Measurements from ENCODE around the gene OTUB2. TPM values are rescaled to one million over a fixed set of nuclear protein-coding genes. Genes with fewer than 3 reads are reported as not detected.
A peak's percentile ranks its signal among the peaks of the same experiment; 100 is the strongest.

Gene OTUB2
- total and polyA plus RNA-seq, 7 experiments from 2014 or later = 0.11 to 2.5 (median 0.59) TPM; not detected in 1

GRCh38 chr14:94075008-94075407 is 48.9 kb downstream of the OTUB2 start:
- H3K27me3 Mint-ChIP-seq = no peaks in the 10 kb centered on the region
- Histone ChIP-seq H3K27ac (ENCODE audit: low read depth, low read length) (no peak overlapping the region), H3K4me3 (ENCODE audit: low read length) (no peak overlapping the region), H3K36me3 (ENCODE audit: control insufficient read depth in 2 of 3, insufficient read depth in 3 of 3, low read length in 3 of 3) (peaks cover 10 to 24% (median 17%) of the 10 kb centered on the region in 3 experiments), H3K27me3 (ENCODE audit: control insufficient read depth in 2 of 2, insufficient read depth in 2 of 2, low read length in 2 of 2) (no peaks in the 10 kb centered on the region), H3K4me1 (ENCODE audit: control insufficient read depth in 2 of 2, insufficient read depth in 2 of 2, low read length in 2 of 2) (peaks cover 27 to 44% of the 10 kb centered on the region in 2 donors), H3K9me3 (ENCODE audit: control insufficient read depth in 2 of 3, low read length in 3 of 3) (peaks cover 3 to 5% (median 4%) of the 10 kb centered on the region in 3 experiments)
- POLR2A ChIA-PET = no interaction called here
- DNase-seq (no peak), ATAC-seq (no peak)
- peaks cover 48 to 85% (median 77%) of the 10 kb centered on the region in 7 donors for H3K4me1 Mint-ChIP-seq
- H3K9me3 Mint-ChIP-seq = peaks cover 0 to 51% (median 27%) of the 10 kb centered on the region in 11 donors
- H3K36me3 Mint-ChIP-seq = peaks cover 39 to 77% (median 71%) of the 10 kb centered on the region in 5 donors
- H3K27ac Mint-ChIP-seq = no peak overlapping the region
- intact Hi-C loops (cut with micrococcal nuclease) = no loop called here
- peak overlapping the region in 8 of 10 donors; percentile 63 to 99 (median 85) for H3K4me3 Mint-ChIP-seq
- CTCF ChIA-PET = no interaction called here

GRCh38 chr14:94077111-94077821 is 51.1 kb downstream of the OTUB2 start:
- Mint-ChIP-seq H3K9me3 (peaks cover 0 to 32% (median 15%) of the 10 kb centered on the region in 11 donors), H3K4me1 (peaks cover 40 to 78% (median 70%) of the 10 kb centered on the region in 7 donors), H3K27me3 (no peaks in the 10 kb centered on the region), H3K27ac (peak overlapping the region in 4 of 9 donors; percentile 9 to 43 (median 30)), H3K36me3 (peaks cover 27 to 61% (median 53%) of the 10 kb centered on the region in 5 donors), H3K4me3 (peak overlapping the region; percentile 72 to 100 (median 99))
- intact Hi-C loops (cut with micrococcal nuclease) = no loop called here
- no peak for ATAC-seq
- no peaks in the 10 kb centered on the region for H3K27me3 ChIP-seq (ENCODE audit: control insufficient read depth in 2 of 2, insufficient read depth in 2 of 2, low read length in 2 of 2)
- no peak overlapping the region for H3K27ac ChIP-seq (ENCODE audit: low read depth, low read length)
- peak overlapping the region; percentile 74 for H3K4me3 ChIP-seq (ENCODE audit: low read length)
- peaks cover 32 to 44% of the 10 kb centered on the region in 2 donors for H3K4me1 ChIP-seq (ENCODE audit: control insufficient read depth in 2 of 2, insufficient read depth in 2 of 2, low read length in 2 of 2)
- no peak for DNase-seq
- POLR2A ChIA-PET = no interaction called here
- H3K9me3 ChIP-seq (ENCODE audit: control insufficient read depth in 2 of 3, low read length in 3 of 3) = peaks cover 0 to 4% (median 2%) of the 10 kb centered on the region in 3 experiments
- CTCF ChIA-PET = no interaction called here
- peaks cover 10 to 30% (median 17%) of the 10 kb centered on the region in 3 experiments for H3K36me3 ChIP-seq (ENCODE audit: control insufficient read depth in 2 of 3, insufficient read depth in 3 of 3, low read length in 3 of 3)

GRCh38 chr14:94077823-94078222 is 51.7 kb downstream of the OTUB2 start:
- Histone ChIP-seq H3K36me3 (ENCODE audit: control insufficient read depth in 2 of 3, insufficient read depth in 3 of 3, low read length in 3 of 3) (peaks cover 10 to 26% (median 17%) of the 10 kb centered on the region in 3 experiments), H3K4me1 (ENCODE audit: control insufficient read depth in 2 of 2, insufficient read depth in 2 of 2, low read length in 2 of 2) (peaks cover 32 to 44% of the 10 kb centered on the region in 2 donors), H3K9me3 (ENCODE audit: control insufficient read depth in 2 of 3, low read length in 3 of 3) (peaks cover 0 to 4% (median 0%) of the 10 kb centered on the region in 3 experiments), H3K27ac (ENCODE audit: low read depth, low read length) (no peak overlapping the region), H3K27me3 (ENCODE audit: control insufficient read depth in 2 of 2, insufficient read depth in 2 of 2, low read length in 2 of 2) (no peaks in the 10 kb centered on the region), H3K4me3 (ENCODE audit: low read length) (peak overlapping the region; percentile 74)
- Mint-ChIP-seq H3K4me3 (peak overlapping the region; percentile 83 to 100 (median 99)), H3K4me1 (peaks cover 39 to 78% (median 69%) of the 10 kb centered on the region in 7 donors), H3K27me3 (no peaks in the 10 kb centered on the region), H3K27ac (peak overlapping the region in 4 of 9 donors; percentile 9 to 99 (median 51)), H3K9me3 (peaks cover 0 to 29% (median 15%) of the 10 kb centered on the region in 11 donors), H3K36me3 (peaks cover 25 to 59% (median 51%) of the 10 kb centered on the region in 5 donors)
- CTCF ChIA-PET = interaction anchor here (0.9 to 1.2 kb wide), 2 partner anchors 51 to 59 kb away, joined by 3 to 4 read pairs; no protein-coding TSS in a partner anchor
- intact Hi-C loops (cut with micrococcal nuclease) = loop anchor here in 1 of 2 donors (2.0 kb wide), 1 partner anchor 15 kb away; no protein-coding TSS in a partner anchor
- POLR2A ChIA-PET = no interaction called here
- DNase-seq (no peak), ATAC-seq (no peak)

GRCh38 chr14:94079891-94080620 is 53.9 kb downstream of the OTUB2 start:
- DNase-seq (peak in 7 of 9 donors; percentile 14 to 40 (median 38)), ATAC-seq (no peak)
- Mint-ChIP-seq H3K27me3 (no peaks in the 10 kb centered on the region), H3K9me3 (peaks cover 0 to 12% (median 6%) of the 10 kb centered on the region in 11 donors), H3K4me1 (peaks cover 34 to 66% (median 59%) of the 10 kb centered on the region in 7 donors), H3K4me3 (peak overlapping the region; percentile 90 to 100 (median 99)), H3K36me3 (peaks cover 18 to 47% (median 37%) of the 10 kb centered on the region in 5 donors), H3K27ac (peak overlapping the region; percentile 97 to 100 (median 99))
- H3K4me1 ChIP-seq (ENCODE audit: control insufficient read depth in 2 of 2, insufficient read depth in 2 of 2, low read length in 2 of 2) = peaks cover 32 to 44% of the 10 kb centered on the region in 2 donors
- H3K9me3 ChIP-seq (ENCODE audit: control insufficient read depth in 2 of 3, low read length in 3 of 3) = no peaks in the 10 kb centered on the region
- CTCF ChIA-PET = interaction anchor here (2.4 kb wide), 1 partner anchor 44 kb away, joined by 10 read pairs; no protein-coding TSS in a partner anchor
- peak overlapping the region; percentile 74 for H3K4me3 ChIP-seq (ENCODE audit: low read length)
- POLR2A ChIA-PET = interaction anchor here (0.7 to 3.9 kb wide), 17 partner anchors 10 to 967 kb away, joined by 3 to 29 read pairs (median 4); partner anchors contain the start of genes IFI27L2, LYSET, MOAP1 and OTUB2
- intact Hi-C loops (cut with micrococcal nuclease) = loop anchor here (2.0 to 10.0 kb wide), 11 partner anchors 17 to 1455 kb away; partner anchors contain the start of genes ASB2 (in 1 of the 2), DICER1 (in 1 of the 2), GLRX5 (in 1 of the 2) and GOLGA5 (in 1 of the 2)
- H3K27me3 ChIP-seq (ENCODE audit: control insufficient read depth in 2 of 2, insufficient read depth in 2 of 2, low read length in 2 of 2) = no peaks in the 10 kb centered on the region
- peaks cover 5 to 26% (median 17%) of the 10 kb centered on the region in 3 experiments for H3K36me3 ChIP-seq (ENCODE audit: control insufficient read depth in 2 of 3, insufficient read depth in 3 of 3, low read length in 3 of 3)
- peak overlapping the region; percentile 98 for H3K27ac ChIP-seq (ENCODE audit: low read depth, low read length)

- CTCF ChIA-PET = interaction anchor here (0.7 to 2.4 kb wide), 5 partner anchors 45 to 103 kb away, joined by 3 to 10 read pairs (median 3); no protein-coding TSS in a partner anchor
Measured at GRCh38 chr14:94080621-94081385, 54.7 kb downstream of the OTUB2 start, which contains the start of the genes DDX24 and IFI27L1. TSS of gene DDX24 (minus strand) at chr14:94081202. CDS start at chr14:94079742, 1,460 bp downstream. TSS of gene IFI27L1 (plus strand) at chr14:94081310. CDS start at chr14:94096938, 15,628 bp downstream.

More at GRCh38 chr14:94080621-94081385, 54.7 kb downstream of the OTUB2 start, which contains the start of the genes DDX24 and IFI27L1:
- ATAC-seq (peak; percentile 99), DNase-seq (peak; percentile 92 to 97 (median 96))
- Mint-ChIP-seq H3K4me3 (peak within 1 kb of the TSS; percentile 90 to 100 (median 99)), H3K4me1 (peaks cover 28 to 58% (median 52%) of the 10 kb centered on the region in 7 donors), H3K27ac (peak within 1 kb of the TSS; percentile 97 to 100 (median 99)), H3K27me3 (no peaks in the 10 kb centered on the region), H3K9me3 (peaks cover 0 to 5% (median 0%) of the 10 kb centered on the region in 11 donors), H3K36me3 (peaks cover 14 to 40% (median 30%) of the 10 kb centered on the region in 5 donors)
- POLR2A ChIA-PET = interaction anchor here (0.8 to 3.9 kb wide), 19 partner anchors 9 to 967 kb away, joined by 3 to 29 read pairs (median 5); partner anchors contain the start of genes IFI27L2, LYSET, MOAP1 and PPP4R4
- Histone ChIP-seq H3K4me1 (ENCODE audit: control insufficient read depth in 2 of 2, insufficient read depth in 2 of 2, low read length in 2 of 2) (peaks cover 32 to 37% of the 10 kb centered on the region in 2 donors), H3K27me3 (ENCODE audit: control insufficient read depth in 2 of 2, insufficient read depth in 2 of 2, low read length in 2 of 2) (no peaks in the 10 kb centered on the region), H3K9me3 (ENCODE audit: control insufficient read depth in 2 of 3, low read length in 3 of 3) (no peaks in the 10 kb centered on the region), H3K36me3 (ENCODE audit: control insufficient read depth in 2 of 3, insufficient read depth in 3 of 3, low read length in 3 of 3) (peaks cover 0 to 26% (median 17%) of the 10 kb centered on the region in 3 experiments), H3K27ac (ENCODE audit: low read depth, low read length) (peak within 1 kb of the TSS; percentile 98), H3K4me3 (ENCODE audit: low read length) (peak within 1 kb of the TSS; percentile 74)
- intact Hi-C loops (cut with micrococcal nuclease) = loop anchor here (1.0 to 10.0 kb wide), 17 partner anchors 8 to 1454 kb away; partner anchors contain the start of genes IFI27L2 (in 2 of the 2), OTUB2 (in 2 of the 2), ASB2 (in 1 of the 2) and BTBD7 (in 1 of the 2)
